HTERT RPE-1 (cell line): ENCODE results near the gene EBF4.
"Not testable (repeated sequence)": the region's sequence is repeated elsewhere in the genome, so short reads cannot be mapped to it uniquely, and the experiment has no call there.

Experiments used
- in situ Hi-C: fragments of 300-500 bp; cut with MboI; formaldehyde crosslinking; loops from 4 replicates; pipeline ENCODE4 v1.14.3; 2020; ENCODE audit warnings: low sequenced_read_pairs

The EBF4 gene

DNA sequence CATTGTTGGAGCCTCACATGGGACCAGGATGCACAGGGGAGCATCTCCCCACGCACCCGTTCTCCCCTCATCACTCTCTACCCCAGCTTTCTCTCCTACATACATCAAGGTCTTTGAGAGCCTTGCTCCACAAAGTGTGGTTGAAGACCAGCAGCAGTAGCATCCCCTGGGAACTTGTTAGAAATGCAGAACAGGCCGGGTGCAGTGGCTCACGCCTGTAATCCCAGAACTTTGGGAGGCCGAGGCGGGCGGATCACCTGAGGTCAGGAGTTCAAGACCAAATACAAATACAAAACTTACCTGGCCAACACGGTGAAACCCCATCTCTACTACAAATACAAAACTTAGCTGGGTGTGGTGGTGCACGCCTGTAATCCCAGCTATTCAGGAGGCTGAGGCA is 115.3 kb downstream of the EBF4 start:
- in situ Hi-C loops = not testable (repeated sequence)

DNA sequence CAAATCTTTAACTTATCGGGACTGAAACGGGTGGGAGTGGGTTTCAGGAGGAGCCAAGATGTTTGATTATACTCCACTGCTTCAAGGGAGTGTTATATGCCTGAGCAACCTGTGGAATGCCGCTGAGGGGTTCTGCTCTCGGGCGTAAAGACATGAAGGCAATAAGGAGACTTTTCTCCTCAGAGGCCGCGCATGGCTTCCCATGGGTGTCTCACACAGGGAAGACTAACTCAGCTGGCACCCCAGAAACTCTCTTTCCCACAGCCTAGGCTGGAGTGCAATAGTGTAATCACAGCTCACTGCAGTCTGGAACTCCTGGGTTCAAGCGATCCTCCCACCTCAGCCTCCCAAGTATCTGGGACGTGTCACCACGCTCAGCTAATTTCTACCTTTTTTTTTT is 117.1 kb downstream of the EBF4 start:
- in situ Hi-C loops = no loop called here
